Measurements from ENCODE around the gene URI1.
"Not testable (repeated sequence)": the region's sequence is repeated elsewhere in the genome, so short reads cannot be mapped to it uniquely, and the experiment has no call there.

URI1 gene

DNA sequence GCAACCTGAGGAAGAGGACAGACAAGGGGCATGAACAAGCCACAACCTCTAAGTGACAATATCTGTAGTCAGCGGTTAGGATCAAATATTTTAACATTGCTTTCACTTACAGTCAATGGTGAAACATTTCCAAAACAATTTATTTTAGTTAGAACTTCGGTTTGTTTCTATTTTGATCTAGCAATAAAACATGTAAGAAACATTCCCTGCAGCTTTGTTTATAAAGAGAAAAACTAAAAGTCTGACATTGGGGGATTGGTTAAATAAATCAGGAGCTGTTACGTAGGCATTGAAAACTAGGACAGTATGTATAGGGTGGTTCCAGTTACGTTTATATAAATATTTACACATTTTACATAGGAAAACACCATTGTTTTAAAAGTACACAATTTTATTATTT, 3.4 kb downstream of the URI1 start:
- no peak overlapping the region for H3K4me3 ChIP-seq (ENCODE audit: low read depth, low read length)
- DNase-seq (ENCODE audit: low read depth, low spot score): no peak
- in situ Hi-C loops (cut with HindIII; ENCODE audit: low sequenced_read_pairs): no loop called here

DNA sequence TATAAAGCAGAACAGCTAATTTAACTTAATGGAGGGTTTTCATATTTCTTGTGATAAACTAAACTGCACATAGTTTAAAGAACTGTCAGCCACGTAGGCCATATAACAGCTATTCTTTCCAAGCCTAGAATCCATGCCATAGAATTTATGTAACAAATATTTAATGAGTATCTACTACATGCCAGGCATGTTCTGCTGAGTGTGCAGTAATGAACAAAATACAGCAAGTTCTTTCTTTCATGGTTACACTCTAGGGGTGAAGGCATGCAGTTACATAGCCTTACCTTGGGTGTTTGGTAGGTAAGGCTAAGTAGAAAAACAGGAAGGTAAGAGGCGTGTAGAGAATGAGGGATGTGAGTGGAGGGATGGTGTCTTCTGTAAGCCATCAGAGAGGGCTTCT, 4.6 kb downstream of the URI1 start:
- no peak for DNase-seq (ENCODE audit: low read depth, low spot score)
- no peak overlapping the region for H3K4me3 ChIP-seq (ENCODE audit: low read depth, low read length)
- TF ChIP-seq, protein P1, sequence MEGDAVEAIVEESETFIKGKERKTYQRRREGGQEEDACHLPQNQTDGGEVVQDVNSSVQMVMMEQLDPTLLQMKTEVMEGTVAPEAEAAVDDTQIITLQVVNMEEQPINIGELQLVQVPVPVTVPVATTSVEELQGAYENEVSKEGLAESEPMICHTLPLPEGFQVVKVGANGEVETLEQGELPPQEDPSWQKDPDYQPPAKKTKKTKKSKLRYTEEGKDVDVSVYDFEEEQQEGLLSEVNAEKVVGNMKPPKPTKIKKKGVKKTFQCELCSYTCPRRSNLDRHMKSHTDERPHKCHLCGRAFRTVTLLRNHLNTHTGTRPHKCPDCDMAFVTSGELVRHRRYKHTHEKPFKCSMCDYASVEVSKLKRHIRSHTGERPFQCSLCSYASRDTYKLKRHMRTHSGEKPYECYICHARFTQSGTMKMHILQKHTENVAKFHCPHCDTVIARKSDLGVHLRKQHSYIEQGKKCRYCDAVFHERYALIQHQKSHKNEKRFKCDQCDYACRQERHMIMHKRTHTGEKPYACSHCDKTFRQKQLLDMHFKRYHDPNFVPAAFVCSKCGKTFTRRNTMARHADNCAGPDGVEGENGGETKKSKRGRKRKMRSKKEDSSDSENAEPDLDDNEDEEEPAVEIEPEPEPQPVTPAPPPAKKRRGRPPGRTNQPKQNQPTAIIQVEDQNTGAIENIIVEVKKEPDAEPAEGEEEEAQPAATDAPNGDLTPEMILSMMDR (IDR thresholded peaks at IDR 0.05; ENCODE audit: low read depth, low read length): no peak
- in situ Hi-C loops (cut with HindIII; ENCODE audit: low sequenced_read_pairs): no loop called here

More for the DNA sequence above, 3.4 kb downstream of the URI1 start:
- TF ChIP-seq, protein P1 (IDR thresholded peaks at IDR 0.05; ENCODE audit: low read depth, low read length): no peak

- in situ Hi-C loops (cut with HindIII; ENCODE audit: low sequenced_read_pairs): no loop called here
- no peak for DNase-seq (ENCODE audit: low read depth, low spot score)
- H3K4me3 ChIP-seq (ENCODE audit: low read depth, low read length): no peak overlapping the region
- TF ChIP-seq, protein P1 (IDR thresholded peaks at IDR 0.05; ENCODE audit: low read depth, low read length): no peak
Observed at GRCh38 chr19:29947871-29948270, 5.8 kb downstream of the URI1 start.

DNA sequence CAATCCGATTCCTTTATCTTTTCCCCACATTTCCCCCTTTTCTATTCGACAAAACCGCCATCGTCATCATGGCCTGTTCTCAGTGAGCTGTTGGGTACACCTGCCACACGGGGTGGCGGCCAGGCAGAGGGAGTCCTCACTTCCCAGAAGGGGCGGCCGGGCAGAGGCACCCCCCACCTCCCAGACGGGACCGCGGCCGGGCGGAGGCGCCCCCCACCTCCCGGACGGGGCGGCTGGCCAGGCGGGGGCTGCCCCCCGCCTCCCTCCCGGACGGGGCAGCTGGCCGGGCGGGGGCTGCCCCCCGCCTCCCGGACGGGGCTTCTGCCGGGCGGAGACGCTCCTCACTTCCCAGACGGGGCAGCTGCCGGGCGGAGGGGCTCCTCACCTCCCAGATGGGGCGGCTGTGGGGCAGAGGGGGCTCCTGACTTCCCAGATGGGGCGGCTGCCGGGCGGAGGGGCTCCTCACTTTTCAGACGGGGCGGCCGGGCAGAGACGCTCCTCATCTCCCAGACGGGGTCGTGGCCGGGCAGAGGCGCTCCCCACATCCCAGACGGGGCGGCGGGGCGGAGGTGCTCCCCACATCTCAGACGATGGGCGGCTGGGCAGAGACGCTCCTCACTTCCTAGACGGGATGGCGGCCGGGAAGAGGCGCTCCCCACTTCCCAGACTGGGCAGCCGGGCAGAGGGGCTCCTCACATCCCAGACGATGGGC, 6.9 kb downstream of the URI1 start:
- DNase-seq (ENCODE audit: low read depth, low spot score); in situ Hi-C loops (cut with HindIII; ENCODE audit: low sequenced_read_pairs); H3K4me3 ChIP-seq (ENCODE audit: low read depth, low read length): not testable (repeated sequence)

GRCh38 chr19:29952177-29952576, 10.1 kb downstream of the URI1 start:
- TF ChIP-seq, protein P1 (IDR thresholded peaks at IDR 0.05; ENCODE audit: low read depth, low read length): no peak
- no peak overlapping the region for H3K4me3 ChIP-seq (ENCODE audit: low read depth, low read length)
- DNase-seq (ENCODE audit: low read depth, low spot score): no peak
- in situ Hi-C loops (cut with HindIII; ENCODE audit: low sequenced_read_pairs): no loop called here

GRCh38 chr19:29952646-29953045, 10.6 kb downstream of the URI1 start:
- in situ Hi-C loops (cut with HindIII; ENCODE audit: low sequenced_read_pairs): no loop called here
- DNase-seq (ENCODE audit: low read depth, low spot score): no peak
- TF ChIP-seq, protein P1 (IDR thresholded peaks at IDR 0.05; ENCODE audit: low read depth, low read length): no peak
- H3K4me3 ChIP-seq (ENCODE audit: low read depth, low read length): no peak overlapping the region

DNA sequence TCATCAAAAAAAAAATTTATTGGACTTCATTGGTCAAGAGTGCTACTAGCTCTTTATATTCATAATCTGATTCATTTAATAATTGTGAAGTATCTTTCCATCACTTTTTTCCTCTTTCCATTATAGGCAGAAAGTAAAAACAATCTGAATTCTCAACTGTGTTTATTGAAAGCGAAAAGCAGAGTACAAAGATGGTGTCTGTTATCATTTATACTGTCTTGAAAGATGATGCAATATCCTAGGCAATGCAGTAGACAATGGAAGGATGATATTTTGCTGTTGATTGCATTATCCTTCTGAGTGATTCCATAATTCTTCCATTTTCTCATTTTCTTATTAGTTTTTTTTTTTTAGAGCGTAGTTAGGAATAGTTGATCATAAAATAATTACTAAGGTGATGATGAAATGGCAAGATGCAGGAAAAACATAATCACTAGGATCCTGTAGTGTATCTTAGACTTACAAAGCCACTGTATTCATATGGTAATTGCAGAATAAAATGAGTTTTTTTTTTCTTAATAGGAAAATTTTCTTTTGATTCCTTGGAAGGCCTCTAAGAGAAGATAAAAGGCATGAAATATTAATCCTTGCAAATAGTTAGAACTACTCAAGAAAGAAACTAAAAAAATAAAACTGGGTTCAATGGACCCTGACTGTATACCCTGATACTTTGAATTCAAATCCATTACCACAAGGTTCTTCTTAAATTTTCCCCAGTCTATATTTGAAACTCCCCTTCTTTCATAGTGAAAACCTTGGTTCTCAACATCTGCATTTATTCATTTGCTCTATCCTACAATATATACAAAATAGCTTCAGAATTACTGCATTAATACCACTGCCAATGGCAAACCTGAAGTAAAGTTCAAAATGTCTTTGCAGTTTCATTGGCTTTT, 11.6 kb downstream of the URI1 start:
- no peak for DNase-seq (ENCODE audit: low read depth, low spot score)
- TF ChIP-seq, protein P1 (IDR thresholded peaks at IDR 0.05; ENCODE audit: low read depth, low read length): no peak
- no peak overlapping the region for H3K4me3 ChIP-seq (ENCODE audit: low read depth, low read length)
- in situ Hi-C loops (cut with HindIII; ENCODE audit: low sequenced_read_pairs): no loop called here
